Ascending aorta (tissue), 2 donors: Measurements from ENCODE around the gene SYT14. TPM values are rescaled to one million over a fixed set of nuclear protein-coding genes. Genes with fewer than 3 reads are reported as not detected.

Source experiments
- DNase-seq, 2 donors: peaks; one replicate each; pipeline ENCODE4 v3.0.0-alpha.2; 2019; ENCODE audit warnings: low spot score in 2 of 2
- H3K27ac ChIP-seq, 2 donors: fragments of 200-600 bp; sonication (generic); one replicate each; pipeline ENCODE4 v1.5.1; 2016 to 2017; ENCODE audit warnings: mild to moderate bottlenecking in 1 of 2
- H3K27me3 ChIP-seq: fragments of 200-600 bp; sonication (generic); one replicate; pipeline ENCODE4 v1.5.1; 2017
- H3K36me3 ChIP-seq, 2 donors: fragments of 200-600 bp; sonication (generic); one replicate each; pipeline ENCODE4 v1.5.1; 2016
- H3K4me1 ChIP-seq, 2 donors: fragments of 200-600 bp; sonication (generic); one replicate each; pipeline ENCODE4 v1.5.1; 2016 to 2017; ENCODE audit warnings: mild to moderate bottlenecking in 1 of 2
- H3K4me3 ChIP-seq, 2 donors: fragments of 200-600 bp; sonication (generic); one replicate each; pipeline ENCODE4 v1.5.1; 2016 to 2017; ENCODE audit warnings: mild to moderate bottlenecking in 1 of 2
- H3K9me3 ChIP-seq, 2 donors: fragments of 200-600 bp; sonication (generic); one replicate each; pipeline ENCODE4 v1.5.1; 2016
- intact Hi-C: fragments of 100-400 bp; cut with DNase I; formaldehyde crosslinking; loops from one replicate; pipeline ENCODE4 v1.15.1; 2023
- total RNA-seq: library from RNA; depleted of rRNA; stranded (reverse); fragments of >200 nt; gene quantifications from one replicate; pipeline ENCODE4 v1.1.0, GENCODE V29; 2016
- TF ChIP-seq, protein P1 (sequence below), 3 experiments: fragments of 200-600 bp in 2 of 3; fragments of 450-650 bp in 1 of 3; sonication (generic) in 2 of 3; IDR thresholded peaks; one replicate each; pipeline ENCODE4 v1.5.1; 2016 to 2019; ENCODE audit warnings: antibody characterized with exemption in 3 of 3, mild to moderate bottlenecking in 1 of 3, moderate library complexity in 1 of 3

Gene SYT14
- total RNA-seq, 1 donor from 2014 or later: not detected

DNA sequence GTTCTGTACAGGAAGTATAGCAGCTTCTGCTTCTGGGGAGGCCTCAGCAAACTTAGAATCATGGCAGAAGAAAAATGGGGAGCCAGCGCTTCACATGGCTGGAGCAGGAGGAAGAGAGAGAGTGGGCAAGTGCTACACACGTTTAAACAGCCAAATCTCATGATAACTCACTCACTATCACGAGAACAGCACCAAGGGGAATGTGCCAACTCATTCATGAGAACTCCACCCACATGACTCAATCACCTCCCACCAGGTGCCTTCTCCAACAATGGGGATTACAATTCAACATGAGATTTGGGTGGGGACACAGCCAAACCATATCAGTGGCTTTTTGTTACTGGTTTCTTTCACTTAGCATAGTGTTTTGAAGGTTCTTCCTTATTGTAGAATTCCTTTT lies 138.6 kb downstream of the SYT14 start:
- TF ChIP-seq, protein P1, sequence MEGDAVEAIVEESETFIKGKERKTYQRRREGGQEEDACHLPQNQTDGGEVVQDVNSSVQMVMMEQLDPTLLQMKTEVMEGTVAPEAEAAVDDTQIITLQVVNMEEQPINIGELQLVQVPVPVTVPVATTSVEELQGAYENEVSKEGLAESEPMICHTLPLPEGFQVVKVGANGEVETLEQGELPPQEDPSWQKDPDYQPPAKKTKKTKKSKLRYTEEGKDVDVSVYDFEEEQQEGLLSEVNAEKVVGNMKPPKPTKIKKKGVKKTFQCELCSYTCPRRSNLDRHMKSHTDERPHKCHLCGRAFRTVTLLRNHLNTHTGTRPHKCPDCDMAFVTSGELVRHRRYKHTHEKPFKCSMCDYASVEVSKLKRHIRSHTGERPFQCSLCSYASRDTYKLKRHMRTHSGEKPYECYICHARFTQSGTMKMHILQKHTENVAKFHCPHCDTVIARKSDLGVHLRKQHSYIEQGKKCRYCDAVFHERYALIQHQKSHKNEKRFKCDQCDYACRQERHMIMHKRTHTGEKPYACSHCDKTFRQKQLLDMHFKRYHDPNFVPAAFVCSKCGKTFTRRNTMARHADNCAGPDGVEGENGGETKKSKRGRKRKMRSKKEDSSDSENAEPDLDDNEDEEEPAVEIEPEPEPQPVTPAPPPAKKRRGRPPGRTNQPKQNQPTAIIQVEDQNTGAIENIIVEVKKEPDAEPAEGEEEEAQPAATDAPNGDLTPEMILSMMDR (IDR thresholded peaks at IDR 0.05): no peak
- Histone ChIP-seq H3K27me3 (no peaks in the 10 kb centered on the region), H3K4me1 (no peaks in the 10 kb centered on the region), H3K36me3 (no peaks in the 10 kb centered on the region), H3K27ac (no peak overlapping the region), H3K9me3 (no peaks in the 10 kb centered on the region), H3K4me3 (no peak overlapping the region)
- DNase-seq: no peak
- intact Hi-C loops: no loop called here

DNA sequence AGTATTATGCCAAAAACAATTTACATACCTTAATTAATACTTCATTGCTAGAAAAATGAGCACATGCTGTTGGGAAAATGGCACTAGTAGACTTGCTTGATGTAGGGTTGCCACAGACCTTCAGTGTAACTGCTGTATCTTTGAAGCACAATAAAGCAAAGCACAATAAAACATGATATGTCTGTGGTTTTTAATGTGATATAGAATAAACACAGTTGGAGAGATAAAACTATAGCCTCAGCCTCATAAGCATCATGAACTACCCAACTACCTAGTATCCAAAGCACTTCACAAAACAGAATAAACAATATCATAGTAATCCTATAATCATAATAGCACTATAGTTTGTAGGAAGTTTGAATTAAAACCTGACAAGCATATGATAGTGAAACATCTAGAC lies 143.5 kb downstream of the SYT14 start:
- no peak overlapping the region for H3K4me3 ChIP-seq
- TF ChIP-seq, protein P1 (IDR thresholded peaks at IDR 0.05): no peak
- intact Hi-C loops: no loop called here
- H3K27me3 ChIP-seq: no peaks in the 10 kb centered on the region
- H3K9me3 ChIP-seq: no peaks in the 10 kb centered on the region
- no peaks in the 10 kb centered on the region for H3K4me1 ChIP-seq
- H3K27ac ChIP-seq: no peak overlapping the region
- H3K36me3 ChIP-seq: no peaks in the 10 kb centered on the region
- no peak for DNase-seq

DNA sequence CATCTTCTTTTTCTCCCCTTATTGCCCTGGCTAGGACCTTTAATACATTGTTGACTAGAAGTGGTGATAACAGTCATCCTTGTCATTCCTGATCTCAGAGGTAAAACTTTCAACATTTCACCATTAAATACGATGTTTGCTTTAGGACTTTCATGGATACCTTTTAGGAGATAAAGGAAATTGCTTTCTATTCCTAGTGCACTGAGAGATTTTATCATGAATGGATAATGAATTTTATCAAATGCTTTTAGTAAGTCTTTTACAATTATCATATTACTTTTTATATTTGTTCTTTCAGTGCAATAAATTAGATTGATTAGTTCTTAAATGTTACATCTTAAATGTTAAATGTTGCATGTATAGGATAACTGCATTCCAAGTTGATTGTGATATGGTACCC lies 147.3 kb downstream of the SYT14 start:
- TF ChIP-seq, protein P1 (IDR thresholded peaks at IDR 0.05): no peak
- no peaks in the 10 kb centered on the region for H3K36me3 ChIP-seq
- no peak overlapping the region for H3K27ac ChIP-seq
- H3K27me3 ChIP-seq: no peaks in the 10 kb centered on the region
- H3K9me3 ChIP-seq: no peaks in the 10 kb centered on the region
- intact Hi-C loops: no loop called here
- H3K4me3 ChIP-seq: no peak overlapping the region
- no peaks in the 10 kb centered on the region for H3K4me1 ChIP-seq
- DNase-seq: no peak

DNA sequence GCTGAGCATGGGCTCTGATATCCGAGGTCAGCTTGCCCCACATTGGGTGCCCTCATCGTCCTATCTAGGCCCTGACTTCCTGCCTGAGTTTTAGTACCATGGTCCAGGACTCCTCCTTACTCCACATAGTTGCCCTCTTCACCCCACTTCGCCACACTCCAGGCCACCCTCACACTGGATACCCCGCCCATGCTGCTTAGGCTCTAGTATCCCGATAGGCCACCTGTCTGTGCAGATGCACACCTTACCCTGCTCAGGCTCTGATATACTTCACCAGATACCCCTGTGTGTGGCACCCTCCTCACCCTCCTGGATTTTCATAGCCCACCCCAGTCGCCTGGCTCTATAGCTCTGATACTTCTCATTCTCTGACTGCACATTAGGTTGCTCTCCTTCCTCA lies 149.0 kb downstream of the SYT14 start:
- Histone ChIP-seq H3K27me3 (no peaks in the 10 kb centered on the region), H3K4me3 (no peak overlapping the region), H3K27ac (no peak overlapping the region), H3K4me1 (no peaks in the 10 kb centered on the region), H3K36me3 (no peaks in the 10 kb centered on the region), H3K9me3 (no peaks in the 10 kb centered on the region)
- intact Hi-C loops: no loop called here
- TF ChIP-seq, protein P1 (IDR thresholded peaks at IDR 0.05): no peak
- DNase-seq: no peak

DNA sequence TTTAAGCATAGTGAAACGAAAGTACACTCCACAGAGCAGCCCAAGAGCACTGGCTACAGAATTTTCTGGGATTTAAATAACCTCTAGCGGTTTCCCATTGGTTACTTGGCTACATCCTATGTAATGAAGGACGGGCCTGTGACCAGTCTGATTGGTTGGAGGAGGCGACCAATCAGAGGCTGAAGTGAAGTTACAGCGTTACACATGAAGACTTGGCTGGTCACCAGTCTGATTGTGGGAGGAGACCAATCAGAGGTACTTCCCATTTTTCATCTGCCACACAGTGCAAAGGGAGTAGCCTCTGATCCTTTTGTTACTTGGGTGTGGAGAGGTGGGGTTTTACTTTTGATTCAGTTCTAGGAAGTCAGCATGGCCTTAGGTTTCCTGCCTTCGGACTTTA lies 151.8 kb downstream of the SYT14 start:
- intact Hi-C loops: no loop called here

More for the DNA sequence above, 151.8 kb downstream of the SYT14 start:
- no peaks in the 10 kb centered on the region for H3K4me1 ChIP-seq
- H3K27me3 ChIP-seq: no peaks in the 10 kb centered on the region
- H3K27ac ChIP-seq: no peak overlapping the region
- H3K9me3 ChIP-seq: no peaks in the 10 kb centered on the region
- DNase-seq: no peak
- TF ChIP-seq, protein P1 (IDR thresholded peaks at IDR 0.05): no peak
- H3K36me3 ChIP-seq: no peaks in the 10 kb centered on the region
- no peak overlapping the region for H3K4me3 ChIP-seq
